HG02798 (cell line): Measurements from ENCODE around the gene ROBO1.
"Not testable (repeated sequence)": the region's sequence is repeated elsewhere in the genome, so short reads cannot be mapped to it uniquely, and the experiment has no call there.

ENCODE experiments used
- ATAC-seq: cut with Tn5 transposase; IDR thresholded peaks from one replicate; pipeline ENCODE4 v1.9.1; 2021; ENCODE audit warnings: mild to moderate bottlenecking; ENCODE audit not compliant: unreplicated experiment, poor library complexity

The ROBO1 gene

DNA sequence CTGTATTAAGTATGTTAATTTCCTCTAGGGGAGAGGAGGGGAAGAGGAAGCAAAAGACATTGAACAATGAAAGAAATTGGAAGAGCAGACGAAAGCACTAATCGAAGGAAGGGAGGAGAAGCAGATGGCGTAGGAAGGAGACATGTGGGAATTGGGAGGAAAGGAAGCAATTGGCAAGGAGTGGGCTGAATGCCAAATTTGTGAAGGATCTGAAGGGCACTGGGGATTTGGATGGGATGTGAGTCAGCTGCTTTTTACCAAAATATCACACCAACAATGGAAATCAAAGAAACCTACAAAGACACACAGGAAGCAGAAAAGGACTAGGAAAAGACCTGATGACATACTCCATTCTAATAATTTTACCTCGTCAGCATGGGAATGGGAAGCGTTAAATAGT lies 1029.8 kb downstream of the ROBO1 start:
- ATAC-seq = no peak

DNA sequence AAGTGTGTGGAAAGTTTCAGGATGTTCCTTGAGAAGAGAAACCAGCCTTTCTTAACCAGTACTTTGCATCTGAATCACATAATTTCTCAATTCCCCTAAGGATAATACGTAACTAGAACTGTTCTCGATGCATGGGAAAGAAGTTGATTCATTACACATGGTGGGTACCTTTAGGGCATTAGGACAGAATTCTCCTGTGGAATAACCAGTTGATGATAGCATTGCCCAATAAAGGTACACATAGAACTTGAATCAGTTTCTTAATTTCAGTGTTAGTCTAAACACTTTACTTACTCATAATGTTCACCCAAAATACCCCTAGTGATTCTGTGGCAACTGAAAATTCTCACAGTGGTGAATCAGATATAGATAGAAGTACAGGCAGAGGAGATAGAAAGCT lies 1030.9 kb downstream of the ROBO1 start:
- ATAC-seq = no peak

DNA sequence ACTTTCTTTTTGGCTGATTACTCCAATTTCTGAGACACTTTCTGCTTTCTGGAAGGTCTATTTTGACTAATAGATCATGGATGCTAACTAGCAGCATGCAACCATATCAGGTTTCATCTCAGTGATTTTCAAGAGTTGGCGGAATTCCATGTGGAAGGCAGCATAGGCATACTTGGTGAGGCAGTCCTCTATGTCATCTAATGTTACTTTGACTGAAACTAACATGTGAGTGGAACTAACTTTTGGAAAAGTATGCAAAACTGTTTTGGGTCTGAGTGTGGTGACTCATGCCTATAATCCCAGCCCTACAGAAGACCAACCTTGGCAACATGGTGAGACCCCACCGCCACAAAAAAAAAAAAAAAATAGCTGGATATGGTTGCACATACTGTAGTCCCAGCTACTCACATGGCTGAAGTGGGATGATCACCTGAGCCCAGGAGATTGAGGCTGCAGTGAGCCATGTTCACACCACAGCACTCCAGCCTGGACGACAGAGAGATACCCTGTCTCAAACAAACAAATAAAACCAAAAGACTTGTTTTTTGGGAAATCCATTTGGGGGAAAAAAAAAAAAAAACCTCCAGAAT lies 1033.7 kb downstream of the ROBO1 start:
- ATAC-seq = no peak

DNA sequence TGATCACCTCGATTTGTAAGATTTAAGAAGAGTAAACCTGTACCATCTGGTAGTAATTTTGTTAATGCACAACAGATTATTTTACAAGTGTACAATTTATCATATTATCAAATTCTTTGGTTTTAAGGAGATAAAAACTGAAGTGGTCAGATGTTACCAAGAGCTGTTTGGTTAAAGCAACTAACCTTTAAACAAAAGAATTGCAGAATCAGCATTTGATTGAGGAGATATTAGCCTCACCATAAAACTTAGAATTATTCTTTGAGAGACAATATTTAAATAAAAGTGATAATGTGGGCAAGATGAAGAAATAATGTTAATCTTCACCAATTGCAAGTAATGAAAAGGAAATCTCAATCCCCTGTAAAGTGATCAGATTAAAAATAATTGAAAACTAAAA lies 1034.9 kb downstream of the ROBO1 start:
- no peak for ATAC-seq

DNA sequence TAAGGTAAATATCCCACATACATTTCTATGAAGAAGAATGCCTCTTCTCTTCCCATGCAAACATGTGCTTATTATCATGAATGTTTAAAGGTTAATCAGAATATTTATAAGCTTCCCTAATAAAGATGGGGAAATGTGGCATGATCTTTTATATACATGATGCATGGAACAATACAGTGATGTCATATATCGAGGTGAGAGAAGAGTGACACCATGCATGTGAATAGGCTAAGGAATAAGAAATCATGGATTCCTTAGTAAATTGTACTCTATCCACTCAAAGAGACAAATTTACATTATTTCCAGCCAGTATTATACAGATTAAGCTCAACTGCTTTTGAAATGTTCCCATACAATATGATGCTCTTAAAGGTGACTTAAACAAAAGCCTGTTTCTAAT lies 1035.3 kb downstream of the ROBO1 start:
- ATAC-seq = no peak

DNA sequence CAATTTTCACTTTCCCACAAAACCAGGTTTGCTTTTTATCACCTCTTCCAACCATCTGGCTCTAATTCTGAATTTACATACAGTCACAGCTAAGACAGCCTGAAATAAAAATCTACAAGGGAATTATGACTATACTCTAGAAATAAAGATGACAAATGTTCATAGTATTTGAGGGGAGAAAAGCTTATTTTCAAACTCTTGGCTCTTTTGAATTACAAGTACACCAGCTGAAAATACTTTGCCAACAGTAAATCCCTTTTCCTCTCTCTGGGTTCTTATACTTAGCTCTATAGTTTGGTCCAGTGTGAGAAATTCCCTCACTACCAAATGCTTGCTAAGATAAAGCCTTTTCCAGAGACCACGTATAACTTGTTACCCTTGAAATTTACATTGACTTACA lies 1037.9 kb downstream of the ROBO1 start:
- ATAC-seq = no peak

DNA sequence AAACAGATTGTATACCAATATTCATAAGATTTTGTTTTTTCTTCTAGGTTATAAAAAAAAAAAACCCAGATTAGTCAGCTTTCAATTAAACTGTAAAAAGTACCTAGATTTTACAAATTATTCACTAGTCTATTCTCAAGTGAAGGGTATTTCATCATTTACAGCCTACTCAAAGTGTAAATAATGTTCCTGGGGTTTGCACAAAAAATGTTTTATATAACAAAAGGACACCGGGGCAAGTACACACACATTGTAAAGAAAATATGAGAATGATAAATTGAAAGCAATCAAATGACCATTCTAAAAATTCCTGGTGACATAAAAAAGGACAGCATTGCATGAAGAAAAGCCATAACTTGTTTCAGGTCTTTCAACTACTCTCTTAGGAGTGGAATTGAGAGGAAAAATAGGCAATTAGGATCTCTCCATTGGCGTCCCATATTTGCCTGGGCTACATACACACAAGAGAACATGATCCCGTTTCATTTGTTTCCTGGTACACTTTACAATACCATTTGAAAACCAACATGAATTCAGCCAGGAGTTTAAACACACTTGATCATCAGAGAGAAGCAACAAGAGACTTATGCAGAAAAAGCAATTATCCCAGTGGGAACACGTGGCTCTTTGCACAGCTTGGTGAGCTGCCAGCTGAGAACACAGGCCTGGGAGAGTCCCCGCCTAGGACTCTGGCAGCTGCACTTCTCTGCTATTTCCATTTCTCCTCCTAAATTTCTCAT lies 1039.2 kb downstream of the ROBO1 start:
- ATAC-seq = no peak

DNA sequence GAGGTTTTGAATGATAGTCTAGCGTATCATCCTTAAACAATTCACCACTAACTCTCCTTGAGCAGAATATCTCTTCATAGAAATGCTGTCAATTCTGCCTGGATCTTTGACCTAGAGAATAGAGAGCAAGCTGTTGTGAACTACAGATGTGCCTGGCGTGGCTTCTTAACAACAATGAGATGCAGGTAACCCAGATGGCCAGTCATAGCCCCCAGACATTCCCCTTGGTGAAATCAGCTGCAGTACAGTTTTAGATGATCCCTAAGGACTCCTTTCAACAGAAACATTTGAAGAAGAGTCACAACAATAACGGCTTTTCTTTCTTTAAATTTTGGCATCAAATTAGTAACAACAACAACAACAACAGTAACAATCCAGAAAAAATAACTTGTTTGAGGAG lies 1041.3 kb downstream of the ROBO1 start:
- ATAC-seq = no peak

DNA sequence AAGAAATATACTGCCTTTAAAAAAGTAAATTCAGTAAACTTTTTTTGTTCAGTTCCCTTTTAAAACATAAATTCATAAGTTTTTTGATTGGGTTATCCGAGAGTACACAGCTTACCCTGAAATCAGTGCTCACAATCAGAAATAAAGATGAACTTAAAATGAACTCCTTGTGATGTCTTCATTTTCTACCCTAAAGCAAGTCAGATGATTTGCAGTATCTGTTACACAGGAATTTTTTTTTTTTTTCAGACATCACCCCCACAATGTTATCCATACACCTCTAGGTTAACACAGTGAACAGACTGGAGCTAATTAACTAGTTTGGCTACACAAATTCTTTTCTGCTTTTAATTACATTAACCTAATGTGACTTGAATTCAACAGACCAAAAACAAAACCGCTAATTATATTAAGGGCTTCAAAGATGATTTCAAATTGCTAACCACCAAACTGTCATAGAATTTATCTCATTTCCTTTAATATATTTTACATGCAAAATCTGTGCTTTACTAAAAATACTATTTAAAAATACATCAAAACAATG lies 1042.0 kb downstream of the ROBO1 start:
- ATAC-seq = no peak

DNA sequence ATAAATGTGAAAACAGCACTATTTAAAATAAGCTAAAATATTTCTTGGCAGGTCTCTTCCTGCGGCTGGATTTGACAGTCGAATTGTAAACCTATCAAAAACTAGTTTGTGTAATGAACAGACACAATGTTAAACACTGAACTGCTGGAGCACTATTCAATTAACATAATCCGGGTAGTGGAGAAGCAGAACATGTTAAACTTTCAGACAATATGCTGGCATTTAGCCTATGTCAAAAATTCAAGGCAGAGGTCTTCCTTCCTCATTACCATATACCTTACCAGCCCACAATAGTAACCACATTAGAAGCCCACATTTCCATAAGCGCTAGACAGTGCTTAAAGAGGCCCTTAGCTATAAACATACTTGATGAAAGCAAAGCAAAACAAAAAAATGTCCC lies 1042.9 kb downstream of the ROBO1 start:
- no peak for ATAC-seq

DNA sequence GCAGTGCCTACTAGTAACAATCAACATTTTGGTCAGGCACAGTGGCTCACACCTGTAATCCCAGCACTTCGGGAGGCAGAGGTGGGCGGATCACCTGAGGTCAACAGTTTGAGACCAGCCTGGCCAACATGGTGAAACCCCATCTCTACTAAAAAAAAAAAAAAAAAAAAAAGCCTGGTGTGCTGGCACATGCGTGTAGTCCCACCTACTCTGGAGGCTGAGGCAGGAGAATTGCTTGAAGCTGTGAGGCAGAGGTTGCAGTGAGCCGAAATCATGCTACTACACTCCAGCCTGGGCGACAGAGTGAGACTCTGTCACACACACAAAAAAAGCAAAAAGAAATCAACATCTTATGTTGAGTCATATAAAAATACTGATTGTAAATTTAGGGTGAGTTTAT lies 1043.4 kb downstream of the ROBO1 start:
- ATAC-seq = not testable (repeated sequence)

DNA sequence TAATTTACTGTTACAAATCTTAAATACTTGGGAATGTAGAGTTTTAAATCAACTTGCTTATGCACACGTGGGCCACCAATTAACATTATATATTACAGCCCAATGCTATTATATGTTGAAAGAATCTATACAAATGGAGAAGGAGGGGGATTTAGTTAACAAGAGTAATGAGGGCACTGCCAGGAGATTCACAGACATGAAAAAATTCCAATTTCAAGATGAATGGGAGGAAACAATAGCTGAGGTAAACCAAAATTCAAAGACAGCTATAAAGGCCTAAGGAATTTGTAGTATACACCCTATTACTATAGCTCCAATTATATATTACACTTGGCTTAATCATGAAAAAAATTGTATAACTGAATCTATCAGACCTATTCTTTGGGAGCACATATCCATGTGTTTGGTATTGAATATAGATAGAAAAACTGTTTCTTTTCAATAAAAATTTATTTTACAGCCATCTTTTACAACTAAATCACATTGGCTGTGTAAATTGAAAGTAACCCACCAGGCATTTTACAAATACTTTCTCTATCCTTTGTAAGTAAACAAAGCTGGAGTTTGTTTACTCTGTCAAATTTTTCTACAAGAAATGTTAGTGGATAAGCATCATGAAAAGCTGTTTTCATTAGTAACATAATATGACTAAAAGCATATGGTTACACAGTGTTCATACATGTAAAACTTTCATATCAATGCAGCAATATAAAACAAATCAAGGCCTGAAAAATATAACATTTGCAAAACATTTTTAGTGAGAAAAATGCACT lies 1045.8 kb downstream of the ROBO1 start:
- no peak for ATAC-seq

DNA sequence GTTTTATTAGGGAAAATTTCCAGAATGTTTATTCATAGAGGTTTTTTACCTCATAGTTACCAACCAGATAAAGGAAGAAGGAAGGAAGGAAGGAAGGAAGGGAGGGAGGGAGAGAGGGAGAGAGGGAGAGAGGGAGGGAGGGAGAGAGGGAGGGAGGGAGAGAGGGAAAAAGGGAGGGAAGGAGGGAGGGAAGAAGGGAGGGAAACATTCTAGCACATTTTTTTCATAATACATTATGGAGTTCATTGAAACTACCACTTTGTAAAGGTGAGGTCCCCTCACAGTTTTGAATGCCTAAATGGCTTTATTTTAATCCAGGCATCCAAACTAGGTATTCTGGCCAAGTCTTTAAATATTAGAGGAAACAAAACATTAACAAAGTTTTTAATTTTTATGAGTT lies 1049.1 kb downstream of the ROBO1 start:
- no peak for ATAC-seq

DNA sequence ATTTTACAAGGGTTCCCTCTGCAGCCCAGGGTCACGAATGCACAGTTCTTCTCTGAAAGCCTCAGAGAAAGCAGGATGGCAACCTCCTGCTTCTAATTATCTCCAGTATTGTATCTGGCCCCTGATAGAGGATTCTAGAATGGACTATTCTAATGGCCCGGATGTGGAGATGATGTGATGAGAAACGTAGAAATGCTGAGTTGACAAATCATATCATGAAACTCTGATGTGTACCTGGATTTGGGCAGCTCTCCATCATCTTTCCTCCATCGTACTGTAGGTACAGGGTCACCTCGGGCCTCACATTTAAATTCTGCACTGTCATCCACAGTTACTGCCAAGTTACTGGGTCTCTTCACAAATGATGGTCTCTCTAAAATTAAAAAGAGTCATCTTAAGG lies 1050.8 kb downstream of the ROBO1 start:
- ATAC-seq = no peak

DNA sequence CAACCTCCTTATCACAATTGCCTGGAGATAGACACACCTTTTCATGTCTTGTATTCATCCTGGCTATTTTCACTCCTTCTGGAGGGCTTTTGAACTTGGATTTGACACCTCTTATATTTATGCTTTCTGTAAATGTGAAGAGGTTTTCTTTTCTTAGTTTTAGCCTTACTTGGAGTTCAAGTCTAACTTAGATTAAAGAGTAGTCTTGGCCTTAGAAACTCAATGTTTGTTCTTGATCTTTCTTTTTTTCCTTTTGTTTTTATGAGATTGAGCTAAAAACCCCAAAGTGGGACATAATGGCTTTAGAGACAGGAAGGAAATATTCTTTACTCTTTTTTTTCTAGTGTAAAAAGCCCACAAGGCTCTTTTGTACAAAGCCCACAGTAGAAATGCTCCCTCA lies 1054.9 kb downstream of the ROBO1 start:
- ATAC-seq = no peak

DNA sequence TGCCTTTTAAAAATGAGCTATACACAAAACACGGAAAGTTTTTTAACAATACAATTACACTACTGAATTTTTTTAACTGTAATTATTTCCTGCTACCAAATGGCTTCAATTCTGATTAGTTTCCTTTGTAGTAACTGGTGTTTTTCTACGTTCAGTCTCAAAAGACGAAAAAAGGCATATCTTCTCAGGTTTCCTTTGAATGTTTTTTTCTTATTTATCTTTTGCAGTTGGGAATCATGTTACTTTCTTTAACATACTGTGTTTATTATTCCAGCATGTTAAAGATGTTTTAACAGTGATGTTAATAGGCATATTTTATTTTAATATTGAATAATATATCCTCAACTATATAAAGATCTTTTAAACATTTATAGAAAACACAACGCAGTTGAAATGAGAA lies 1055.5 kb downstream of the ROBO1 start:
- ATAC-seq = no peak

DNA sequence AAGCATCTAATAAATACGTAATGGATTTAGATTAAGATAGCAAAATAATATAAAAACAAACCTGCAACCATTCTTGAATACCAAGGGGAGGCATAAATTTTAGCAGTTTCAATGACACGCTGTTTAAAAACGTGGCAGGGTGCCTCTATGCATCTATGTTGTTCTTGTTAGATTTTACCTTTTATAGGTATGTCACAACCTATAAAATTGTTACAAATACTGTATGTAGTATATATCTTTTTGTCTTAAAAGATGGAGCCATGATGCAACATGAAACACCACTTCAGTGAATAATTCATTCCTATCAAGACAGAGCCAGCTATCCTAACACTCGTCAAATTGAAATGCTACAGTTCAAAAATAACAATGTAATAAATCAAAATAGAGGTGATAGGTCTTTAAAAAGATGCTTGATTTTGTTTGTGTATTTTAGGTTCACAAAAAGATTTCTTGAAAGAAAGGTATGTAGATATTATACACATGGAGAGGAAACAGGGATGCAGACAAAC lies 1059.2 kb downstream of the ROBO1 start:
- no peak for ATAC-seq

DNA sequence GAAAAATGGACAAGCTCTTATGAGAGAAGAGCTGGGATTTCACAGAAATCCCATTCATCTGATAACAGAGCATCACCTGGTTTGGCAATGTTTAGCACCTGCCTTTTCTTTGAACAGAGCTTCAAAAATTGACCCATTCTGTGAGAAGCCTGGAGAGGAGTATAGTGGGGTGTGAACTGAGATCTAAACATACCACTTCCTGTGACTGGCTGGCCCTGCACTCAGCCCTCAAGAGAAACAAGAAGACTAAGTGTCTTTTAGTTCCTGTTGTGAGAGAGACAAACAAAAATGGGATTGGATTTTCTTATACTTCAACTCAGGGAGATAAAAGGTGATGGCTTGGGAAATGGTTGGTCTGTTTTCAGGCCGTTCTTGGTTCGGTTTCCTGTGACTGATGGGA lies 1060.2 kb downstream of the ROBO1 start:
- no peak for ATAC-seq

DNA sequence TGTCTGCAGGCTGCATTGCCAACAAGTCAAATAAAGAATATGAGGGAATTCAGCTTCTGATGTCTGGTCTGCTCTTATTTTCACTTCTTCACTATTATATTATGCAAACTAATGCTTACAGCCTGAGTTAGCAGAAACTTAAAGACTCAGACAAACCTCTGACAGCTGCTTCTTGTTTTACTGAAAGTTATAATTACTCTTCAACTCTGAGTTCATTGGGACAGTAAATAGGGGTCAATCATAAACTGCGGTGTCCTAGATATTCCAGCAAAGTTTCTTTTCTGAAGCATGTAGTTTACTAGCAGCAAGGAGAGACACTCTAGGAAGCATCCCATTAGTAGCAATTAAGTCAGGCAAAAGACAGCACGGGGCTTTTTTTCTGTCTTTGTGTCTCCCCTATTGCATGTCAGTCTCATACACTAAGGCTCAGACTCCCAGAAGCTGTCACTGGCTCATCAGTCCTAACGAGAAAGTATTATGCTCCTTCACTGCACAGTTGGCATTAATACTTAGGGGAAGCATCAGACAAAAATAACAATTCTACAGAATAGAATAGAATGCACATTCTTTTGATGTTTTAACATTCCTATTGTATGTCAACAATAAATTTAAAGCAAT lies 1060.8 kb downstream of the ROBO1 start:
- no peak for ATAC-seq

DNA sequence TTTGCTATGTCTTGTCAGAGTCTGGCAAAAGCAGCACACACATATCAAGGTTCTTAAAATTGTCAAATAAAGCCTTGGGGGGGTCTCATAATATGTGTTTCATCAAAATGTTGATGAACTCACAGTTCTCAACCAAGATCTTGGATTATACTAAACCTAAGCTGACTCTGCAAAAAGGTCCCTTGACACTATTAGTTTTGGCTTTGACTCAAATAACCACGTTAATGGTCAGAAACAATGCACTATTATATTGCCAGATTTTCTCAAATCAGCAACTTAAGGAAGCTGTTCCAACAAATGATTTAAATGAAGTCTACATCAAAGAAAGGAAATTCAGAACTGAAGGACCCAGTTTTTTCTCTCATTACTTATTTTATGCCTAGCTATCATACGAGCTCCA lies 1063.9 kb downstream of the ROBO1 start:
- ATAC-seq = no peak

DNA sequence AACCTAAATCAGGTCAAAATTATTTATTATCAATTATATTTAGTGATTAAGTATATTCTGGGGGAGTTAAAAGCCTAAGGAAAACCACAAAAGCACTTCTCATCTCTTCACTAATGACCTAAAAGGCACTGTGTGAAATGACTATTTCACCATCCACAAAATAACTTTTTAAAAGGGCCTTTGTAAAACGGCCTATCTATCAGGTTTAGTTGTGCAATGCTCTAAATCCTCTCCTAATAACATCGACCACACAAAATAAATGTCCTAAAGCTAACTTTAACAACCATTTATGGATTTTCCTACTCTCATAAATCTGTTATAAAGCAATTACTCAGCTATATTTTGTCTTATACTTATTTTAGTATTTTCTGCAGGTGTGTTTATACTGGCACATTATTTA lies 1066.3 kb downstream of the ROBO1 start:
- ATAC-seq = no peak
